ENCODE measurements around the gene CDK14. TPM values are rescaled to one million over a fixed set of nuclear protein-coding genes. Genes with fewer than 3 reads are reported as not detected.

Gene CDK14
- polyA plus RNA-seq, 1 donor from 2014 or later, result 25.1 TPM

DNA sequence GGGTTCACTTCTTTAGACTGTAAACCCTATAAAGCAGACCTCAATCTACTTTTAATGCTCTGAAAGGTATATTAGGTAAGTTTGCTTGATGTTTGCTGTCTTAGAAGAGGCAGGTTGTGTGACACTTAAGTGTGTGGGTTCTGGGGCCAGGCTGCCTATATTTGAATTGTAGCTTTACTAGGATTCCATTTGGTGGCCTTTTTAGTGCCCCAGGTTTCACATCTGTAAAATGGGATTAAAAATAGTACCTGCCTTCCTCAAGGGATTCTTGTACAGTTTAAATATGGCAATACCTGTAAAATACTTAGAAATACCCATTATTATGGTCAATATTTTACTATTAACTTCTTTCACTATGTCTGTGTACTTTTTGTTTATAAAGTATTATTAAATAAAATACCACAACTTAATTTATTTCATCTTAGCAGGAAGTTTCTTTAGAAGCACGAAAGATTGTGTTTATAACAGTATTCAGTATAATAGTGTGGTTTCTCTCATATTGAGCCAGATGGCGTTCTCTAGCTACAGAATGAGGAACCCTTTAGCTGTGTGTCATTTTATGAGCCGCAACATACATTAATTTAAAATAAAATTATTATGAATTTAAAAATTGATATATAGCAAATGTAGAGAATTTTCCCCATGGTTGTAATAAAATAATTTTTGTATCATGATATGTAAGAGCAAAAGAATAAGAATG, 94.2 kb downstream of the CDK14 start:
- Histone ChIP-seq H4K20me1 (ENCODE audit: insufficient read depth) (no peaks in the 10 kb centered on the region), H3F3A (ENCODE audit: insufficient read depth, low read length, poor library complexity, severe bottlenecking) (no peaks in the 10 kb centered on the region), H3K4me2 (ENCODE audit: low read length) (no peak overlapping the region), H3K9me3 (ENCODE audit: low read length) (no peaks in the 10 kb centered on the region), H3K27ac (ENCODE audit: low read length) (no peak overlapping the region), H2AFZ (ENCODE audit: low read depth, low read length) (no peak overlapping the region), H3K9me2 (ENCODE audit: insufficient read depth, low read length) (no peaks in the 10 kb centered on the region), H3K9ac (ENCODE audit: low read length) (no peak overlapping the region), H3K4me3 (ENCODE audit: low read length) (no peak overlapping the region), H3K27me3 (ENCODE audit: insufficient read depth, low read depth, low read length) (no peaks in the 10 kb centered on the region), H3K36me3 (ENCODE audit: insufficient read depth, low read length) (no peaks in the 10 kb centered on the region), H3K79me2 (replicated peaks; ENCODE audit: insufficient read depth, low read length) (peaks cover 6% of the 10 kb centered on the region)
- no peak for TF ChIP-seq EZH2 (IDR thresholded peaks at IDR 0.05; ENCODE audit: borderline replicate concordance, insufficient read depth, low read length, poor library complexity, severe bottlenecking)
- no peak for TF ChIP-seq POLR2AphosphoS5 (IDR thresholded peaks at IDR 0.05)
- TF ChIP-seq SMC3 (conservative IDR thresholded peaks at IDR 0.05; ENCODE audit: poor library complexity), result no peak
- TF ChIP-seq EP300 (conservative IDR thresholded peaks at IDR 0.05; ENCODE audit: poor library complexity, severe bottlenecking), result no peak
- TF ChIP-seq, protein P1, sequence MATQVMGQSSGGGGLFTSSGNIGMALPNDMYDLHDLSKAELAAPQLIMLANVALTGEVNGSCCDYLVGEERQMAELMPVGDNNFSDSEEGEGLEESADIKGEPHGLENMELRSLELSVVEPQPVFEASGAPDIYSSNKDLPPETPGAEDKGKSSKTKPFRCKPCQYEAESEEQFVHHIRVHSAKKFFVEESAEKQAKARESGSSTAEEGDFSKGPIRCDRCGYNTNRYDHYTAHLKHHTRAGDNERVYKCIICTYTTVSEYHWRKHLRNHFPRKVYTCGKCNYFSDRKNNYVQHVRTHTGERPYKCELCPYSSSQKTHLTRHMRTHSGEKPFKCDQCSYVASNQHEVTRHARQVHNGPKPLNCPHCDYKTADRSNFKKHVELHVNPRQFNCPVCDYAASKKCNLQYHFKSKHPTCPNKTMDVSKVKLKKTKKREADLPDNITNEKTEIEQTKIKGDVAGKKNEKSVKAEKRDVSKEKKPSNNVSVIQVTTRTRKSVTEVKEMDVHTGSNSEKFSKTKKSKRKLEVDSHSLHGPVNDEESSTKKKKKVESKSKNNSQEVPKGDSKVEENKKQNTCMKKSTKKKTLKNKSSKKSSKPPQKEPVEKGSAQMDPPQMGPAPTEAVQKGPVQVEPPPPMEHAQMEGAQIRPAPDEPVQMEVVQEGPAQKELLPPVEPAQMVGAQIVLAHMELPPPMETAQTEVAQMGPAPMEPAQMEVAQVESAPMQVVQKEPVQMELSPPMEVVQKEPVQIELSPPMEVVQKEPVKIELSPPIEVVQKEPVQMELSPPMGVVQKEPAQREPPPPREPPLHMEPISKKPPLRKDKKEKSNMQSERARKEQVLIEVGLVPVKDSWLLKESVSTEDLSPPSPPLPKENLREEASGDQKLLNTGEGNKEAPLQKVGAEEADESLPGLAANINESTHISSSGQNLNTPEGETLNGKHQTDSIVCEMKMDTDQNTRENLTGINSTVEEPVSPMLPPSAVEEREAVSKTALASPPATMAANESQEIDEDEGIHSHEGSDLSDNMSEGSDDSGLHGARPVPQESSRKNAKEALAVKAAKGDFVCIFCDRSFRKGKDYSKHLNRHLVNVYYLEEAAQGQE (IDR thresholded peaks at IDR 0.05; ENCODE audit: borderline replicate concordance), result no peak
- TF ChIP-seq RAD21 (conservative IDR thresholded peaks at IDR 0.05), result no peak
- TF ChIP-seq, protein P2, sequence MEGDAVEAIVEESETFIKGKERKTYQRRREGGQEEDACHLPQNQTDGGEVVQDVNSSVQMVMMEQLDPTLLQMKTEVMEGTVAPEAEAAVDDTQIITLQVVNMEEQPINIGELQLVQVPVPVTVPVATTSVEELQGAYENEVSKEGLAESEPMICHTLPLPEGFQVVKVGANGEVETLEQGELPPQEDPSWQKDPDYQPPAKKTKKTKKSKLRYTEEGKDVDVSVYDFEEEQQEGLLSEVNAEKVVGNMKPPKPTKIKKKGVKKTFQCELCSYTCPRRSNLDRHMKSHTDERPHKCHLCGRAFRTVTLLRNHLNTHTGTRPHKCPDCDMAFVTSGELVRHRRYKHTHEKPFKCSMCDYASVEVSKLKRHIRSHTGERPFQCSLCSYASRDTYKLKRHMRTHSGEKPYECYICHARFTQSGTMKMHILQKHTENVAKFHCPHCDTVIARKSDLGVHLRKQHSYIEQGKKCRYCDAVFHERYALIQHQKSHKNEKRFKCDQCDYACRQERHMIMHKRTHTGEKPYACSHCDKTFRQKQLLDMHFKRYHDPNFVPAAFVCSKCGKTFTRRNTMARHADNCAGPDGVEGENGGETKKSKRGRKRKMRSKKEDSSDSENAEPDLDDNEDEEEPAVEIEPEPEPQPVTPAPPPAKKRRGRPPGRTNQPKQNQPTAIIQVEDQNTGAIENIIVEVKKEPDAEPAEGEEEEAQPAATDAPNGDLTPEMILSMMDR (IDR thresholded peaks at IDR 0.05; ENCODE audit: poor library complexity, severe bottlenecking), result no peak
- TF ChIP-seq TAF1 (IDR thresholded peaks at IDR 0.05; ENCODE audit: low read depth), result no peak
- TF ChIP-seq MXI1 (conservative IDR thresholded peaks at IDR 0.05; ENCODE audit: poor library complexity, severe bottlenecking), result no peak

DNA sequence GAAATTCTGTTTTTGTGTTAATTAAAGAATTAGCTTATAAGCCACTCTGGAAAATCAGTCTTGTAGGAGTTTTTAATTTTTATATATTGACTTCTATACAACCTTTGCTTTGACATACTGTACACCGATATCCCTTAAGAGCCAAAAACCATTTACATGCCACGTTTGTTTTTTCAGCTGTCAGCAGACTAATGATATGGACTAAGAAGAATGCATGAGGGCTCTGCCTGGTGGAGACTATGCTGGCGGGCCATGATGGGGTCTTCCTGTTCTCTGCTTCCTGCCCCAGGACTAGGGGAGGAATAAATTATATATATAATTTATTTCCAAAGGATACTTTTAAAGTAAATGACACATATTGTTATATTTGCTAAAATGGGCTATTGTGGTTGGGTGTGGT, 96.3 kb downstream of the CDK14 start:
- no peaks in the 10 kb centered on the region for H3K9me2 ChIP-seq (ENCODE audit: insufficient read depth, low read length)
- H2AFZ ChIP-seq (ENCODE audit: low read depth, low read length), result no peak overlapping the region
- H3K4me3 ChIP-seq (ENCODE audit: low read length), result no peak overlapping the region
- H3K36me3 ChIP-seq (ENCODE audit: insufficient read depth, low read length), result no peaks in the 10 kb centered on the region
- H3K27ac ChIP-seq (ENCODE audit: low read length), result no peak overlapping the region
- H3F3A ChIP-seq (ENCODE audit: insufficient read depth, low read length, poor library complexity, severe bottlenecking), result no peaks in the 10 kb centered on the region
- H3K79me2 ChIP-seq (replicated peaks; ENCODE audit: insufficient read depth, low read length), result no peaks in the 10 kb centered on the region
- no peaks in the 10 kb centered on the region for H3K9me3 ChIP-seq (ENCODE audit: low read length)
- no peaks in the 10 kb centered on the region for H4K20me1 ChIP-seq (ENCODE audit: insufficient read depth)
- H3K27me3 ChIP-seq (ENCODE audit: insufficient read depth, low read depth, low read length), result no peaks in the 10 kb centered on the region
- H3K4me2 ChIP-seq (ENCODE audit: low read length), result no peak overlapping the region
- H3K9ac ChIP-seq (ENCODE audit: low read length), result no peak overlapping the region
- TF ChIP-seq EZH2 (IDR thresholded peaks at IDR 0.05; ENCODE audit: borderline replicate concordance, insufficient read depth, low read length, poor library complexity, severe bottlenecking), result no peak
- TF ChIP-seq TAF1 (IDR thresholded peaks at IDR 0.05; ENCODE audit: low read depth), result no peak
- no peak for TF ChIP-seq SMC3 (conservative IDR thresholded peaks at IDR 0.05; ENCODE audit: poor library complexity)
- TF ChIP-seq MXI1 (conservative IDR thresholded peaks at IDR 0.05; ENCODE audit: poor library complexity, severe bottlenecking), result no peak
- TF ChIP-seq EP300 (conservative IDR thresholded peaks at IDR 0.05; ENCODE audit: poor library complexity, severe bottlenecking), result no peak
- TF ChIP-seq, protein P2 (IDR thresholded peaks at IDR 0.05; ENCODE audit: poor library complexity, severe bottlenecking), result no peak
